ENCODE data around the gene HIC1. TPM values are rescaled to one million over a fixed set of nuclear protein-coding genes. Genes with fewer than 3 reads are reported as not detected.

Gene HIC1
- total RNA-seq, 1 experiment from 2014 or later = 0.59 TPM

DNA sequence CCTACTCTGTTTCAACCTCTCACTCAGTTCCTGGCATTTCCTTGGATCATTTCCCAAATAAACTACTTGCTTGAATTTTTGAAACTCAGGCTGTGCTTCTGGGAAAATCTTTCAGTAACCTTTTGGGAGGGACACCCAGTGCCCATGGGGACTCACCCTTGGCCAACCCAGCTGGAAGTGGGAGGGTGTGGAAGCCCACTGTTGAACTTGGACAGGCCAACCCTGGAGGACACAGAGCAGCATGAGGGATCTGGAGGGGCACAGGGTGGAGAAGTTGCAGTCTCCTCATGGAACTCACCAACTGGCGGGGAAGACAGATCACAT, 40.9 kb upstream of the HIC1 start:
- peaks cover 9% of the 10 kb centered on the region for H3K27me3 Mint-ChIP-seq (ENCODE audit: insufficient read depth, unreplicated experiment)

DNA sequence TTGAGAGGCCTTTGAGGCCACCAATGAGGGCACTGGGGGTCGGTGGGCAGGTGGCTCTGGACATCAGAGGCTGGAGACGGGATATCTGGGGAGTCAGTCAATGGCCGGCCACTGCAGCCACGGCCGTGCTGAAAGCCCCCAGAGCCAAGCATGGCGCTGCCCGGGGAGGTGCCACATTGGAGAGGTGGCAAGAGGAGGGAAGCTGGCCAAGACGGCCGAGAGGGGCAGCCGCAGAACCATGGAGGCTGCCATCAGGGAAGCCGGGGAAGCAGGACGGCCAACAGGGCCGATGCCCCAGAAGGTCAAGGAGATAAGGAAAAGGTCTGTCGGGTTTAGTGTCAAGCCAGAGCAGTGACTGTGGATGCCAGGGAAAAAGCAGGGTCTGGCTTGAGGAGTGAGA, 39.6 kb upstream of the HIC1 start:
- H3K27me3 Mint-ChIP-seq (ENCODE audit: insufficient read depth, unreplicated experiment) = peaks cover 13% of the 10 kb centered on the region

More for the DNA sequence above, 40.9 kb upstream of the HIC1 start:
- H3K4me3 Mint-ChIP-seq (ENCODE audit: unreplicated experiment) = no peak overlapping the region
- intact Hi-C loops (cut with micrococcal nuclease; ENCODE audit: unreplicated experiment) = no loop called here
- Histone ChIP-seq H3K4me3 (ENCODE audit: low read depth, low read length) (no peak overlapping the region), H3K4me1 (no peaks in the 10 kb centered on the region), H3K9me3 (0 out of 2 replicates have a peak, but pooled peaks cover 8% of the 10 kb centered on the region), H3K36me3 (ENCODE audit: control insufficient read depth, insufficient read depth, low read length) (no peaks in the 10 kb centered on the region), H3K27me3 (replicated peaks; ENCODE audit: control insufficient read depth, insufficient read depth, low read length) (no peaks in the 10 kb centered on the region; the same call in 1 of the 2 replicates)
- H3K4me1 Mint-ChIP-seq (ENCODE audit: low read depth, unreplicated experiment) = peaks cover 2% of the 10 kb centered on the region
- BruUV-seq (replicated peaks) = no TSS peak
- TF ChIP-seq, protein P1, sequence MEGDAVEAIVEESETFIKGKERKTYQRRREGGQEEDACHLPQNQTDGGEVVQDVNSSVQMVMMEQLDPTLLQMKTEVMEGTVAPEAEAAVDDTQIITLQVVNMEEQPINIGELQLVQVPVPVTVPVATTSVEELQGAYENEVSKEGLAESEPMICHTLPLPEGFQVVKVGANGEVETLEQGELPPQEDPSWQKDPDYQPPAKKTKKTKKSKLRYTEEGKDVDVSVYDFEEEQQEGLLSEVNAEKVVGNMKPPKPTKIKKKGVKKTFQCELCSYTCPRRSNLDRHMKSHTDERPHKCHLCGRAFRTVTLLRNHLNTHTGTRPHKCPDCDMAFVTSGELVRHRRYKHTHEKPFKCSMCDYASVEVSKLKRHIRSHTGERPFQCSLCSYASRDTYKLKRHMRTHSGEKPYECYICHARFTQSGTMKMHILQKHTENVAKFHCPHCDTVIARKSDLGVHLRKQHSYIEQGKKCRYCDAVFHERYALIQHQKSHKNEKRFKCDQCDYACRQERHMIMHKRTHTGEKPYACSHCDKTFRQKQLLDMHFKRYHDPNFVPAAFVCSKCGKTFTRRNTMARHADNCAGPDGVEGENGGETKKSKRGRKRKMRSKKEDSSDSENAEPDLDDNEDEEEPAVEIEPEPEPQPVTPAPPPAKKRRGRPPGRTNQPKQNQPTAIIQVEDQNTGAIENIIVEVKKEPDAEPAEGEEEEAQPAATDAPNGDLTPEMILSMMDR (IDR thresholded peaks at IDR 0.05; ENCODE audit: insufficient read depth in 1 of 2, low read depth in 1 of 2, low read length in 1 of 2, severe bottlenecking in 1 of 2, unreplicated experiment in 1 of 2) = no peak
- CTCF ChIA-PET = no interaction called here
- no peak for DNase-seq
- peaks cover 10% of the 10 kb centered on the region for H3K9me3 Mint-ChIP-seq (ENCODE audit: unreplicated experiment)
- H3K27ac Mint-ChIP-seq (ENCODE audit: unreplicated experiment) = no peak overlapping the region
- POLR2A ChIA-PET = no interaction called here
- H3K36me3 Mint-ChIP-seq (ENCODE audit: insufficient read depth, unreplicated experiment) = no peaks in the 10 kb centered on the region

DNA sequence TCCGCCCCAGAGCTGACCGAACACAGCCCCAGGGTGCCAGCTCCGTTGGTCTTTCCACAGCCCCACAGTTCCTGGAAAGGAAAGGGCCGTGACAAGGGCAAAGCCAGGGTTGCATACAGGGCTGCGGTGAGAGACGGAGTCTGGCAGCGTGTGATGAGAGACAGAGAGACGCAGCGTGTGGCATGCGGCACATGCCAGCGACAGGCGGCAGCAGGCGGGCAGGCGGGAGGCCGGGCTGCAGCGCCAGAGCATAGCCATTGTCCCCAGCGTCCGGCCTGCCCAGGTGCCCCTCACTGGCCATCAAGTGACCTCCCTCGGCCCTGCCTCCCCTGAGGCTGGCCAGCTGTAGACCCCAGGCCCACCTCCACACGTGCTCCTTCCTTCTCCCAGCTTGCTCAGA, 38.4 kb upstream of the HIC1 start:
- BruUV-seq (replicated peaks) = no TSS peak
- POLR2A ChIA-PET = no interaction called here

More for the DNA sequence above, 39.6 kb upstream of the HIC1 start:
- BruUV-seq (replicated peaks) = no TSS peak
- intact Hi-C loops (cut with micrococcal nuclease; ENCODE audit: unreplicated experiment) = no loop called here
- H3K9me3 Mint-ChIP-seq (ENCODE audit: unreplicated experiment) = peaks cover 10% of the 10 kb centered on the region
- no peak overlapping the region for H3K4me3 Mint-ChIP-seq (ENCODE audit: unreplicated experiment)
- DNase-seq = no peak
- ChIA-PET POLR2A (no interaction called here), CTCF (no interaction called here)
- no peak overlapping the region for H3K27ac Mint-ChIP-seq (ENCODE audit: unreplicated experiment)
- Histone ChIP-seq H3K36me3 (ENCODE audit: control insufficient read depth, insufficient read depth, low read length) (no peaks in the 10 kb centered on the region), H3K4me3 (ENCODE audit: low read depth, low read length) (no peak overlapping the region), H3K4me1 (no peaks in the 10 kb centered on the region), H3K9me3 (0 out of 2 replicates have a peak, but pooled peaks cover 8% of the 10 kb centered on the region), H3K27me3 (replicated peaks; ENCODE audit: control insufficient read depth, insufficient read depth, low read length) (no peaks in the 10 kb centered on the region; the same call in 1 of the 2 replicates)
- no peaks in the 10 kb centered on the region for H3K4me1 Mint-ChIP-seq (ENCODE audit: low read depth, unreplicated experiment)
- H3K36me3 Mint-ChIP-seq (ENCODE audit: insufficient read depth, unreplicated experiment) = no peaks in the 10 kb centered on the region
- TF ChIP-seq, protein P1 (IDR thresholded peaks at IDR 0.05; ENCODE audit: insufficient read depth in 1 of 2, low read depth in 1 of 2, low read length in 1 of 2, severe bottlenecking in 1 of 2, unreplicated experiment in 1 of 2) = no peak

More for the DNA sequence above, 38.4 kb upstream of the HIC1 start:
- Mint-ChIP-seq H3K27me3 (ENCODE audit: insufficient read depth, unreplicated experiment) (peaks cover 13% of the 10 kb centered on the region), H3K4me3 (ENCODE audit: unreplicated experiment) (no peak overlapping the region), H3K9me3 (ENCODE audit: unreplicated experiment) (peaks cover 10% of the 10 kb centered on the region), H3K27ac (ENCODE audit: unreplicated experiment) (no peak overlapping the region), H3K4me1 (ENCODE audit: low read depth, unreplicated experiment) (no peaks in the 10 kb centered on the region), H3K36me3 (ENCODE audit: insufficient read depth, unreplicated experiment) (no peaks in the 10 kb centered on the region)
- DNase-seq = no peak
- H3K27me3 ChIP-seq (replicated peaks; ENCODE audit: control insufficient read depth, insufficient read depth, low read length) = peaks cover 2% of the 10 kb centered on the region; the same call in 1 of the 2 replicates
- CTCF ChIA-PET = no interaction called here
- no peaks in the 10 kb centered on the region for H3K4me1 ChIP-seq
- H3K36me3 ChIP-seq (ENCODE audit: control insufficient read depth, insufficient read depth, low read length) = no peaks in the 10 kb centered on the region
- H3K4me3 ChIP-seq (ENCODE audit: low read depth, low read length) = no peak overlapping the region
- TF ChIP-seq, protein P1 (IDR thresholded peaks at IDR 0.05; ENCODE audit: insufficient read depth in 1 of 2, low read depth in 1 of 2, low read length in 1 of 2, severe bottlenecking in 1 of 2, unreplicated experiment in 1 of 2) = no peak
- intact Hi-C loops (cut with micrococcal nuclease; ENCODE audit: unreplicated experiment) = no loop called here
- H3K9me3 ChIP-seq = 0 out of 2 replicates have a peak, but pooled peaks cover 8% of the 10 kb centered on the region

All from Caco-2 (cell line).